ENCODE measurements around the gene SND1. TPM values are rescaled to one million over a fixed set of nuclear protein-coding genes. Genes with fewer than 3 reads are reported as not detected.

SND1 gene
- total RNA-seq, 4 donors from 2014 or later, result 55.5 to 305 (median 80.1) TPM

DNA sequence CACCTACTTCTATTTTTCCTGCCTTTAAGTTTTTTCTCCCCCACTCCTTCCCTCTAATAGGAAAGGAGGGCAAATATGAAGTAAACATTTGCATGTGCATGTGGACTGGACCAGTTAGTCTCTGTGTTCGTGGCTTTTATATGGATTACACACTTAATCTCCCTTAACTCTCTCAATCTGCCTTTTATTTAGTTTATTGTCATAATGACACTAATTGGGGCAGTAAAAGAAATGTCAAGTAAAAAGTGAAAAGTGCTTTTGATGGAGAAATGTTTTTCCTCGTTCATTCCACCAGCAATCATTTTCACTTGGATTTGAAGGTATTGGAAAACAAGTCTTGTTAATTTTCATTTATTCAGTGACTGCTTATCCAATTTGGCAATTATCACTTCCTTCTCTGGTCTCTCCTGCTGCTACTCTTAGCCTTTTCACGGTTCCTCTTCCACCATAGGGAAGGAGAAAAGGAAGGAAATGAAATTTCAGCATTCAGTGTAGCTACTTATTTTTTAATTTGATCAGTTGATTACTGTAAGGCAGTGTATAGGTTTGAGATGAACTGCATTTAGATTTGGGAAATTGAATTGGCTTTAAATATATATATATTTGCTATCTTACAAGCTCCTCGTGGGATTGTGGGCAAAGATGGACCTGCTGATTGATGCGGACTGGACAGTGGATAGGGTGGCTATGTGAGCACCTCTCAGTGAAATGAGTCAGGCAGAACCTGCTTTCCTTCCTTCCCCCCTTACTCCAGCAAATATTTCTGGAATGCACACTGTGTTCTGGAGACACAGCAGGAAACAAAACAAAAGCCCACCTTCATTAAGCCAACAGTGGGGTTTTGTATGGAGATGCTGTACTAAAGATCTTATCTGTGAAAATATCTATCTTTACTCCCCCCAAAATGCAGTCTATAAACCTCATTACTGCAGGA lies 301.7 kb downstream of the SND1 start:
- Histone ChIP-seq H3K36me3 (no peaks in the 10 kb centered on the region), H3K9me3 (no peaks in the 10 kb centered on the region), H3K4me3 (no peak overlapping the region), H3K27me3 (no peaks in the 10 kb centered on the region), H3K27ac (no peak overlapping the region), H3K4me1 (no peaks in the 10 kb centered on the region)
- no peak for DNase-seq
- TF ChIP-seq, protein P1, sequence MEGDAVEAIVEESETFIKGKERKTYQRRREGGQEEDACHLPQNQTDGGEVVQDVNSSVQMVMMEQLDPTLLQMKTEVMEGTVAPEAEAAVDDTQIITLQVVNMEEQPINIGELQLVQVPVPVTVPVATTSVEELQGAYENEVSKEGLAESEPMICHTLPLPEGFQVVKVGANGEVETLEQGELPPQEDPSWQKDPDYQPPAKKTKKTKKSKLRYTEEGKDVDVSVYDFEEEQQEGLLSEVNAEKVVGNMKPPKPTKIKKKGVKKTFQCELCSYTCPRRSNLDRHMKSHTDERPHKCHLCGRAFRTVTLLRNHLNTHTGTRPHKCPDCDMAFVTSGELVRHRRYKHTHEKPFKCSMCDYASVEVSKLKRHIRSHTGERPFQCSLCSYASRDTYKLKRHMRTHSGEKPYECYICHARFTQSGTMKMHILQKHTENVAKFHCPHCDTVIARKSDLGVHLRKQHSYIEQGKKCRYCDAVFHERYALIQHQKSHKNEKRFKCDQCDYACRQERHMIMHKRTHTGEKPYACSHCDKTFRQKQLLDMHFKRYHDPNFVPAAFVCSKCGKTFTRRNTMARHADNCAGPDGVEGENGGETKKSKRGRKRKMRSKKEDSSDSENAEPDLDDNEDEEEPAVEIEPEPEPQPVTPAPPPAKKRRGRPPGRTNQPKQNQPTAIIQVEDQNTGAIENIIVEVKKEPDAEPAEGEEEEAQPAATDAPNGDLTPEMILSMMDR (IDR thresholded peaks at IDR 0.05), result no peak
- TF ChIP-seq POLR2A (IDR thresholded peaks at IDR 0.05), result no peak

DNA sequence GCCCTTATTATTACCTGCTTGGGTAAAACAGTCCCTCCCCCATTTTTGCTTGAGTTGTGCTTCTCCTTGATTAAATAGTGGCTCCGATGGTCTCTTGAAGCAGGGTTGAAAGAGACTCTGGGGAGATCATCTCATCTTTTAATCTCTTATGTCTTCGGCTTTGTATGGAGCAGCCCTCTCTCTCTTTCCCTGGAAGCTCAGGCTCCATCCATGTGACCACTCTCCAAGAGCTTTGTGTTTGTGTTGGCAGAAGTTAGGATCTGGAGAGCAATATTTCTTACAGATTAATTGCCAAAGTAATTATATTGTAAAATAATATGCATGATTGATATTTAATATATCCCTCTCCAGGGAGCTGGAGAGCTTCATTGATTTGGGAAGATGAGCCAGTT lies 302.4 kb downstream of the SND1 start:
- Histone ChIP-seq H3K4me1 (no peaks in the 10 kb centered on the region), H3K36me3 (no peaks in the 10 kb centered on the region), H3K4me3 (no peak overlapping the region), H3K9me3 (no peaks in the 10 kb centered on the region), H3K27me3 (no peaks in the 10 kb centered on the region), H3K27ac (no peak overlapping the region)
- no peak for TF ChIP-seq POLR2A (IDR thresholded peaks at IDR 0.05)
- TF ChIP-seq, protein P1 (IDR thresholded peaks at IDR 0.05), result no peak
- DNase-seq, result no peak

DNA sequence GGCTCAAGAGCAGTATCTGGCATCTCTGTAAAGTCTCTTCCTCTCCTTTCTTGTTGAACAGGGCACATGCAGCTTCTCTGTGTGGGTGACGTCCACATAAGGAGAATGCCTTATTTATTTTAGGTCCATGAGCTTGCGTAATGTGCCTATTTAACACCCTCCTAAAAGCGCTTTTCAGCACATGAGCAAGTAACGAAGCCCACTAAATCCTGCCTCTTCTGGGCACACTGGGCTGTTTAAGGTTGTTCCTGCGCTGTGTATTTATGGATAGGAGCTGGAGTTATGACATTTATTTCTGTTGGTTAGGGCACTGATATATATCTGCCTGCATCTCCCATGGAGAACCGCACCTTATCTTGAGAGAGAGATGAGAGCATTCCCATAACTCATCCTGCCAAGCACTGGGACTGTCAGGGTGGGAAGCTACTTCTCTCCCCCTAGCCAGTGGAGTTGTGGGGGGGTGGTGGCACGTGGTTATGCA lies 303.1 kb downstream of the SND1 start:
- TF ChIP-seq POLR2A (IDR thresholded peaks at IDR 0.05), result no peak
- TF ChIP-seq, protein P1 (IDR thresholded peaks at IDR 0.05), result no peak
- DNase-seq, result no peak
- Histone ChIP-seq H3K27me3 (no peaks in the 10 kb centered on the region), H3K4me3 (no peak overlapping the region), H3K36me3 (no peaks in the 10 kb centered on the region), H3K4me1 (no peaks in the 10 kb centered on the region), H3K9me3 (no peaks in the 10 kb centered on the region), H3K27ac (no peak overlapping the region)

DNA sequence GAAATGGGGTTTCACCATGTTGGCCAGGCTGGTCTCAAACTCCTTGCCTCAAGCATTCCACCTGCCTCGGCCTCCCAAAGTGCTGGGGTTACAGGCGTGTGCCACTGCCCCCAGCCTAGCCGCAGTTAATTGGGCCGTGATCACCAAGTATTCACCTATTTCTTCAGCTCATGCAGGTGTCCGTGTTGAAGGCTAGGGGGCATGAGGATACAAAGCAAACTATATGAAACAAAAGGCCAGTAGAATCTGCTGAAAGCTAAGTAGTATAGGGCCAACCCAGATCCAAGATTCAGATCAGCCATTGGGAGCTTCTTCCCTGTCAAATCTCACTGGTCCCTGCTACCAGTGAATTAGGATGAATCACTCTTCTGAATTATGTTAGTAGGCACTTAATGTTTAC lies 305.9 kb downstream of the SND1 start:
- no peak for DNase-seq
- no peak overlapping the region for H3K4me3 ChIP-seq
- no peaks in the 10 kb centered on the region for H3K9me3 ChIP-seq
- no peaks in the 10 kb centered on the region for H3K4me1 ChIP-seq
- H3K36me3 ChIP-seq, result no peaks in the 10 kb centered on the region
- TF ChIP-seq, protein P1 (IDR thresholded peaks at IDR 0.05), result no peak
- TF ChIP-seq POLR2A (IDR thresholded peaks at IDR 0.05), result no peak
- H3K27ac ChIP-seq, result no peak overlapping the region
- no peaks in the 10 kb centered on the region for H3K27me3 ChIP-seq

DNA sequence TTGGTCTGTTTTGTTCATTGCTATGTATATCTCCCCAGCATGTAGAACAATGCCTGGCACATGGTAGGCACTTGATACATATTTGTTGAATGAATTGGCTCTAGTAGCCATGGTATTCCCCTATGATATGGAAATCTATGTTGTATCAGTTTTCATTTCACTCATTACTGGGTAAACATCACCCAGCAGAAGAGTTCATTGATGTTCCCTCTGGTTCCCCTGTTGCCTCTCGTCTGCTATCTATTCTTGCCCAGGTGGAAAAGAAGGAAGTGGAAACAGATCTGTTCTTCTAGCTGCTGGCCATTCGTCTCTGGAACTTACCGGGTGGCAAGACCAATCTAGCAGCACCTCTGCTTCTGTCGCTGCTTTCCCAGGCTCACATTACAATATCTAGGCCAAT lies 307.8 kb downstream of the SND1 start:
- Histone ChIP-seq H3K4me3 (no peak overlapping the region), H3K27ac (no peak overlapping the region), H3K4me1 (no peaks in the 10 kb centered on the region), H3K36me3 (no peaks in the 10 kb centered on the region), H3K27me3 (no peaks in the 10 kb centered on the region), H3K9me3 (no peaks in the 10 kb centered on the region)
- TF ChIP-seq POLR2A (IDR thresholded peaks at IDR 0.05), result no peak
- TF ChIP-seq, protein P1 (IDR thresholded peaks at IDR 0.05), result no peak
- DNase-seq, result no peak
